ENCODE measurements around the gene PSEN2.

DNA sequence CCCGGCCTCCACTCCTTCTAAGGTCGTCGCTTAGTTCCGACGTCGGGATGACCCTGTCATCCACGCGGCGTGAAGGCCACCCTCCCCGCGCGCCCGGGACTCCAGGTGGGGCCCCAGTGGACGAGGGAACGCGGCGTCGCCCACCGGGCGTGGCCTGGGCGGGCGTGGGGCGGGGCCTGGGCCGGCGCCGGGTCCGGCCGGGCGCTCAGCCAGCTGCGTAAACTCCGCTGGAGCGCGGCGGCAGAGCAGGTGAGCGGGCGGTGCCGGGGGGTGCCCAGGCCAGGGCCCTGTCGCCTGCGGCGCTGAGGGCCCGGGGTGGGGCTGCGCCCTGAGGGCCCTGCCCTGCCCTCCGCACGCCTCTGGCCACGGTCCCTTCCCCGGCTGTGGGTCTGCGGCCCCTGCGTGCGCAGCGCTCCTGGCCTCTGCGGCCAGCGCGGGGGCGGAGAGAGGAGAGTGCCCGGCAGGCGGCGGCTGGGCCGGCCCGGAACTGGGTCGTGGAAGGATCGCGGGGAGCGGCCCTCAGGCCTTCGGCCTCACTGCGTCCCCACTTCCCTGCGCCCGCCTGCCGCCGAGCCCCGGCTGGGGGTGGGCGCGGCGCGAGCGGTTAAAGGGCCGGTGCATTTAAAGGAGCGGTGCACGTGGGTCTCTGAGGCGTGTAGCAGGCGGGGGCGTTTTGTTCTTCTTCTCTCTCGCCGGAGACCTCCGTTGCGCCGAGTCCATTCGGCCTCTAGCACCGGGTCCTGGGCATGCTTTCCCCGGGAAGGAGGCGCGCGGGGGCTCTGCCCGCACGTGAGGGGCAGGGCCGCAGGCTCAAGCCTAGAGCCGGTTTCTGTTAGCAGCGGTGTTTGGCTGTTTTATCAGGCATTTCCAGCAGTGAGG, at the start of gene PSEN2:
- TF ChIP-seq CTCF (IDR thresholded peaks at IDR 0.05) (peak in 4 of 6 experiments; percentile 20 to 44 (median 24)), POLR2A (IDR thresholded peaks at IDR 0.05) (peak; percentile 66 to 69)

All from adrenal gland (tissue), 5 donors.